Occipital lobe (tissue), 2 donors: ENCODE results near the gene PTCHD1. TPM values are rescaled to one million over a fixed set of nuclear protein-coding genes. Genes with fewer than 3 reads are reported as not detected.
A peak's percentile ranks its signal among the peaks of the same experiment; 100 is the strongest.

Source experiments
- DNase-seq: peaks from one replicate; lab custom pipeline; 2025; lab: John Stamatoyannopoulos, UW
- total RNA-seq: library from RNA; depleted of rRNA; stranded (reverse); fragments of >200 nt; gene quantifications from one replicate; pipeline ENCODE4 v1.2.3, GENCODE V29; 2014

The PTCHD1 gene
- total RNA-seq, 1 donor from 2014 or later, result 14.0 TPM

- DNase-seq, result no peak
These were observed 61.6 kb downstream of the PTCHD1 start for GRCh38 chrX:23396263-23396662.

DNA sequence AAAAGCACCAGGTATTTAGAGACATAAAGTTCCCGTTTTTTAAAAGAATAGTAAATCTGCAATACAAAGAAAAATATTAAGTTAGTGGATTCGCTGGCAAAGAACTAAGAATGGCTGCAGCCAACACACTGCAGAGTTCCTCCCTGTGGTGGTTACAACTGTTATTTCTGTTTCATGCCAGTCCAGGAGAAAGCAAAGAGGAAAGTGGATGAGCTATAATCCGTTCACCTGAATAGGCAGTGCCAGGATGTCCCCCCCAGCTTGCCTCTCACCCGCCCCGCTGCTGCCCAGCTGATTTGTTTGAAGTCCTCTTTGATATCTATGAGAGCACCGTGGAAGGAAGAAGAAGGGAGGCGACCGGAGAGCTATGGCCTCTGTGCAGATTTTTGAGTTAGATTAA, 63.9 kb downstream of the PTCHD1 start:
- no peak for DNase-seq

DNA sequence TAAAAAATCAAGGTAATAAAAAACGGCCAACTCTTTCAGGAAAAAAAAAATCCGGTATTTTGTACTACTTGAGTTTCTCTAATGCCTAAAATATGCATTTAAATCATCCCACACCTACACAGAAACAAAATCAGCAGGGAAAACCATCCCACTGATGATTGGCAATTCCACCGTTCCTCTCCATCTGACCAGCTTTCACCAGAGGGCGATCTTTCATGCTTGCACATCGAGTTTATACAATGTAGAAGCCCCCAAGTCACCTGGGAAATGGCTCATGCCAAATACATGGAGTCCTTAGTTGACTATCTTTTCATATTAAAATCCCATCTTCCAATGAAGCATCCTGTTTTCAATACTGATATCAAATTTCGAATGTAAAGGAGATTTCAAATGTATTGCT, 69.2 kb downstream of the PTCHD1 start:
- no peak for DNase-seq

DNA sequence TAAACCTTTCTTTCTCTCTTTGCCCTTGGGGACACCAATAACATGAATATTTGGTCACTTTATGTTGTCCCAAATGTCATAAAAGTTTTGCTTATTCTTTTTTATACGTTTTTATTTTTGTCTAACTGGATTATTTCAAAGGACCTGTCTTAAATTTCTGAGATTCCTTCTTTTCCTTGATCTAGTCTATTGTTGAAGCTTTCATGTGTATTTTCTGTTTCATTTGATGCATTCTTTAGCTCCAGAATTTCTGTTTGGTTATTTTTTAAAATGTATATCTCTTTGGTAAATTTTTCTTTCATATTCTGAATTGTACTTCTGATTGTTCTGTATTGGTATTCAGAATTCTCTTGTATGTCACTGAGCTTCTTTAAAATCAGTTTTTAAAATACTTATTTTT, 88.3 kb downstream of the PTCHD1 start:
- no peak for DNase-seq

- peak; percentile 9 for DNase-seq
These were observed 99.8 kb downstream of the PTCHD1 start for GRCh38 chrX:23434356-23434884.

DNA sequence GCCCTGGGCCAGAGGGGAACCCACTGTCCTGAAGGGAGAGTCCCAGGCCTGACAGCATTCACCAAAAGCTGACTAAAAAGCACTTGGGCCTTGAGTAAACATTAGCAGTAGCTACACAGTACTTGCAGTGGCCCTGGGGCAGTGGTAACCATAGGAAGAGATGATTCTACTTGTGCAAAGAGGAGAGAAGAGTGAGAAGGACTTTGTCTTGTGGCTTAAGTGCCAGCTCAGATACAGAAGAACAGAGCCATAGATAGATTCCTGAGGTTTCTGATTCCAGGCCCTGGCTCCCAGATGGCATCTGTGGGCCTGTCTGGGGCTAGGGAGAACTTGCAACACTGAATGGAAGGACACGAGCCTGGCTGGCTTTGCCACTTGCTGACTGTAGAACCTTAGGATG, 100.5 kb downstream of the PTCHD1 start:
- no peak for DNase-seq

GRCh38 chrX:23435575-23435974, 100.9 kb downstream of the PTCHD1 start:
- DNase-seq, result no peak

DNA sequence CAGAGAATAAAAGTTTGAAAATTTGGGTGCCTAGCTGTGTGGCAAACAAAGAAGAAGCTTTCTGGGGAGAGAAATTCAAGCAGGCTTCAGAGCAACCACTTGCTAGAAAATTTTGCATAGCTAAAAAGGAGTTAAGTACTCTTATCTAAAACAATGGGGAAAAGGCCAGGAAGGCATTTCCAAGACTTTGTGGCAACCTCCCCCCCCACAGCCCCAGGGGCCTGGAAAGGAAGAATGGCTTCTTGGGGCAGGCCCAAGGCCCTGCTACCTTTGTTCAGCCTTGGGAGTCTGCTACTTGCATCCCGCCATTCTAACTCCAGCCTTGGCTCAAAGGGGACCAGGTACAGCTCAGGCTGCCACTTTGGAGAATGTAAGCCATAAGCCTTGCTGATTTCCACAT, 102.2 kb downstream of the PTCHD1 start:
- DNase-seq, result no peak

- DNase-seq, result no peak
These were observed 116.6 kb downstream of the PTCHD1 start for GRCh38 chrX:23451266-23451665.
